Measurements from ENCODE around the gene NPPA. TPM values are rescaled to one million over a fixed set of nuclear protein-coding genes. Genes with fewer than 3 reads are reported as not detected.

Gene NPPA
- total and polyA plus RNA-seq, 9 of the 15 experiments (the other 6 are each of a cell fraction or from before 2014, with no cell fraction given): not detected

DNA sequence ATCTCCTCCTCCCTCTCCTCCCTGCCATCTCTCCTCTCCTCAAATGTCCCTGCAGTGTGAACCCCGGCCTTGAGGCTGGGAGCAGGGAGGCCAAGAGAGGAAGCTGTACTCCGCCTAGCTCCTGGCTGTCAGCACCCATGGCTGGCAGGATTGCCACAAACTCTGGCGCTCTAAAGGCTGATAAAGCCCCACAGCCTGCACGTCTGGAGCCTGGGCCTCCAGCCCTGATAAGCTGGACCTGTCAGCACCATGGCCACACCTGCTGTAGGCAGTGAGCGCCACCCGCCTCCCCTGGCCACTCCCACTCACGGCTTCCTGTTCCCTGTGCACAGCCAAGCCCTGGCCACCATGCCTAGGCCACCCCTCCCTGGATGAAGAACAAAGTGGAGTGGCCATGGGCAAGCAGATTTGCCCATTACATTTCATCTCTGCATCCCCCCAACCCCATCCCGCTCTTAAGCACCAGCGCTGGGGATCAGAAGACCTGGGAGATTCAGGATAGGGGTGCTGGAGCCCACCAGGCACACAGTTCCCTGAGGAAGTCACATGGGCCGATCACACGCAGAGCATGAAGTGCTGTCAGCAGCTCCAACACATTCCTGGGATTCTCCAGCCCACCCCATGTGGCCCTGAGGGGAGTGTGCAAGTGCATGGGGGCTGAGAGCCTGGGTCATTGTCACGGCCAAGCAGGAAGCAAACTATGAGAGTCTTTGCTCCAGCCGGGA is 35.4 kb upstream of the NPPA start (continued):
- TF ChIP-seq, protein P1, sequence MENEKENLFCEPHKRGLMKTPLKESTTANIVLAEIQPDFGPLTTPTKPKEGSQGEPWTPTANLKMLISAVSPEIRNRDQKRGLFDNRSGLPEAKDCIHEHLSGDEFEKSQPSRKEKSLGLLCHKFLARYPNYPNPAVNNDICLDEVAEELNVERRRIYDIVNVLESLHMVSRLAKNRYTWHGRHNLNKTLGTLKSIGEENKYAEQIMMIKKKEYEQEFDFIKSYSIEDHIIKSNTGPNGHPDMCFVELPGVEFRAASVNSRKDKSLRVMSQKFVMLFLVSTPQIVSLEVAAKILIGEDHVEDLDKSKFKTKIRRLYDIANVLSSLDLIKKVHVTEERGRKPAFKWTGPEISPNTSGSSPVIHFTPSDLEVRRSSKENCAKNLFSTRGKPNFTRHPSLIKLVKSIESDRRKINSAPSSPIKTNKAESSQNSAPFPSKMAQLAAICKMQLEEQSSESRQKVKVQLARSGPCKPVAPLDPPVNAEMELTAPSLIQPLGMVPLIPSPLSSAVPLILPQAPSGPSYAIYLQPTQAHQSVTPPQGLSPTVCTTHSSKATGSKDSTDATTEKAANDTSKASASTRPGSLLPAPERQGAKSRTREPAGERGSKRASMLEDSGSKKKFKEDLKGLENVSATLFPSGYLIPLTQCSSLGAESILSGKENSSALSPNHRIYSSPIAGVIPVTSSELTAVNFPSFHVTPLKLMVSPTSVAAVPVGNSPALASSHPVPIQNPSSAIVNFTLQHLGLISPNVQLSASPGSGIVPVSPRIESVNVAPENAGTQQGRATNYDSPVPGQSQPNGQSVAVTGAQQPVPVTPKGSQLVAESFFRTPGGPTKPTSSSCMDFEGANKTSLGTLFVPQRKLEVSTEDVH (IDR thresholded peaks at IDR 0.05; ENCODE audit: low read depth, partially characterized antibody): no peak
- peak; percentile 61; the same call in 1 of the 2 replicates for TF ChIP-seq MTF1 (CRISPR knock-in tag; IDR thresholded peaks at IDR 0.05; ENCODE audit: borderline replicate concordance)
- TF ChIP-seq ZNF609 (CRISPR knock-in tag; IDR thresholded peaks at IDR 0.05; ENCODE audit: borderline replicate concordance): 0 out of 2 replicates have a peak, but pooled peaks have one; percentile 62
- TF ChIP-seq ZNF551 (CRISPR knock-in tag; IDR thresholded peaks at IDR 0.05): no peak
- no peak for TF ChIP-seq CGGBP1 (CRISPR knock-in tag; IDR thresholded peaks at IDR 0.05)
- TF ChIP-seq ZNF41 (CRISPR knock-in tag; conservative IDR thresholded peaks at IDR 0.05): 0 out of 2 replicates have a peak, but pooled peaks have one; percentile 3
- no peak for TF ChIP-seq RBM15 (IDR thresholded peaks at IDR 0.05; ENCODE audit: insufficient read depth, low read length)
- peak; percentile 97 for TF ChIP-seq ZNF592 (IDR thresholded peaks at IDR 0.05)
- TF ChIP-seq FOS (IDR thresholded peaks at IDR 0.05; ENCODE audit: extremely low read depth, insufficient read length): no peak
- TF ChIP-seq, protein P2, sequence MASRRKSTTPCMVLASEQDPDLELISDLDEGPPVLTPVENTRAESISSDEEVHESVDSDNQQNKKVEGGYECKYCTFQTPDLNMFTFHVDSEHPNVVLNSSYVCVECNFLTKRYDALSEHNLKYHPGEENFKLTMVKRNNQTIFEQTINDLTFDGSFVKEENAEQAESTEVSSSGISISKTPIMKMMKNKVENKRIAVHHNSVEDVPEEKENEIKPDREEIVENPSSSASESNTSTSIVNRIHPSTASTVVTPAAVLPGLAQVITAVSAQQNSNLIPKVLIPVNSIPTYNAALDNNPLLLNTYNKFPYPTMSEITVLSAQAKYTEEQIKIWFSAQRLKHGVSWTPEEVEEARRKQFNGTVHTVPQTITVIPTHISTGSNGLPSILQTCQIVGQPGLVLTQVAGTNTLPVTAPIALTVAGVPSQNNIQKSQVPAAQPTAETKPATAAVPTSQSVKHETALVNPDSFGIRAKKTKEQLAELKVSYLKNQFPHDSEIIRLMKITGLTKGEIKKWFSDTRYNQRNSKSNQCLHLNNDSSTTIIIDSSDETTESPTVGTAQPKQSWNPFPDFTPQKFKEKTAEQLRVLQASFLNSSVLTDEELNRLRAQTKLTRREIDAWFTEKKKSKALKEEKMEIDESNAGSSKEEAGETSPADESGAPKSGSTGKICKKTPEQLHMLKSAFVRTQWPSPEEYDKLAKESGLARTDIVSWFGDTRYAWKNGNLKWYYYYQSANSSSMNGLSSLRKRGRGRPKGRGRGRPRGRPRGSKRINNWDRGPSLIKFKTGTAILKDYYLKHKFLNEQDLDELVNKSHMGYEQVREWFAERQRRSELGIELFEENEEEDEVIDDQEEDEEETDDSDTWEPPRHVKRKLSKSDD (conservative IDR thresholded peaks at IDR 0.05; ENCODE audit: low read length): no peak

Data from K562 (cell line).